Activated CD4-positive, alpha-beta T cell treated with anti-CD3 and anti-CD28 coated beads, Interleukin-2, amount 10 ng/mL, durations not matched to agents 24 days and 14 days (primary cell): ENCODE measurements around the gene ATG9B. TPM values are rescaled to one million over a fixed set of nuclear protein-coding genes. Genes with fewer than 3 reads are reported as not detected.

Source experiments
- DNase-seq: peaks from one replicate; pipeline ENCODE4 v3.0.0; 2022
- H3K27ac Mint-ChIP-seq: one replicate; pipeline ENCODE4 v1.8.0; 2022; ENCODE audit warnings: mild to moderate bottlenecking, mixed read lengths
- H3K27me3 Mint-ChIP-seq: one replicate; pipeline ENCODE4 v1.8.0; 2022; ENCODE audit warnings: mixed read lengths
- H3K36me3 Mint-ChIP-seq: one replicate; pipeline ENCODE4 v1.8.0; 2022; ENCODE audit warnings: low read depth, mild to moderate bottlenecking, mixed read lengths
- H3K4me1 Mint-ChIP-seq: one replicate; pipeline ENCODE4 v1.8.0; 2021; ENCODE audit warnings: mixed read lengths
- H3K4me3 Mint-ChIP-seq: one replicate; pipeline ENCODE4 v1.8.0; 2022; ENCODE audit warnings: mild to moderate bottlenecking, moderate library complexity, mixed read lengths
- H3K9me3 Mint-ChIP-seq: one replicate; pipeline ENCODE4 v1.8.0; 2021; ENCODE audit warnings: mixed read lengths
- intact Hi-C: fragments of 100-400 bp; cut with micrococcal nuclease; formaldehyde crosslinking; loops from one replicate; pipeline ENCODE4 v1.15.1; 2023
- total RNA-seq: library from RNA; stranded (reverse); gene quantifications from 2 replicates; pipeline ENCODE4 v1.2.3, GENCODE V29; 2022

Gene ATG9B
- total RNA-seq, 1 donor from 2014 or later, result 7.5 TPM

DNA sequence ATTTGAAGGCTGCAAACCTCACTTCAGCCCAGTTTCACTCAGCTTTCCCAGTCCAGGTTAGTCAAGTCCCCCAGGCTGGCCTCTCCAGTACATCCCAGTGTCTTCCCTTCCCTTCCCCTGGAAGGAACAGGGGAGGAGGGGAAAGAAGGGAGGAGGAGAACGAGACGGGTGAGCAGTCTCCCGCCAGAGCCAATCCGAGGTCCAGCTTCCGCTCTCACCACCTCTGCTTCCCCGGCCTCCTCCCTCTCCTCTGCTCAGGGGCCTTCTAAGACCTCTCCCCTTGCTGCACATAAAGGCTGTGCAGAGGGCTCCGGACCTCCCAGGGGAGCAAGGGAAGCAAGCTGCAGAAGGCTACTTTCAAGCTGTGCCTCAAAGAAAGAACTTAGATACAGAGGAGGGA, 4.1 kb downstream of the ATG9B start:
- peaks cover 5% of the 10 kb centered on the region for H3K36me3 Mint-ChIP-seq
- DNase-seq, result no peak

DNA sequence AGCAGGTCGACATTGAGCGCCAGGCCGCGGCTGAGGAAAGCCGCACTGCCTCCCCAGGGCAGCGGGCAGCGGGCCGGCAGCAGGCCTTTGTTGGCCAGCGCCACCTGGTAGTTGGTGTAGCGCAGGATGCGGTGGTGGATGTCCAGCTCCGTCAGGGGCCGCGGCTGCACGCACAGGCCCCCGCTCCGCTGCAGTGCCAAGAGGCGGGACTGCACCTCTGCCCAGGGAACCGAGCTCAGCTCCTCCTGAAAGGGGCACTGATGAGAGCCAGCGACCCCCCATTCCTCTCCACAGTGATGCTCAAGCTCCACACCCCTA, 5.2 kb downstream of the ATG9B start:
- H3K27ac Mint-ChIP-seq, result peak overlapping the region; percentile 85
- peaks cover 39% of the 10 kb centered on the region for H3K4me1 Mint-ChIP-seq
- peak overlapping the region; percentile 75 for H3K4me3 Mint-ChIP-seq
- no peak for DNase-seq
- intact Hi-C loops, result loop anchor here (2.0 to 5.0 kb wide), 2 partner anchors 40 to 122 kb away; partner anchors contain the start of gene SLC4A2
- H3K27me3 Mint-ChIP-seq, result peaks cover 27% of the 10 kb centered on the region
- peaks cover 11% of the 10 kb centered on the region for H3K36me3 Mint-ChIP-seq
- H3K9me3 Mint-ChIP-seq, result no peaks in the 10 kb centered on the region

More for the DNA sequence above, 4.1 kb downstream of the ATG9B start:
- intact Hi-C loops, result no loop called here
- Mint-ChIP-seq H3K27ac (peak overlapping the region; percentile 29), H3K9me3 (no peaks in the 10 kb centered on the region), H3K4me3 (no peak overlapping the region), H3K27me3 (peaks cover 29% of the 10 kb centered on the region), H3K4me1 (peaks cover 27% of the 10 kb centered on the region)

DNA sequence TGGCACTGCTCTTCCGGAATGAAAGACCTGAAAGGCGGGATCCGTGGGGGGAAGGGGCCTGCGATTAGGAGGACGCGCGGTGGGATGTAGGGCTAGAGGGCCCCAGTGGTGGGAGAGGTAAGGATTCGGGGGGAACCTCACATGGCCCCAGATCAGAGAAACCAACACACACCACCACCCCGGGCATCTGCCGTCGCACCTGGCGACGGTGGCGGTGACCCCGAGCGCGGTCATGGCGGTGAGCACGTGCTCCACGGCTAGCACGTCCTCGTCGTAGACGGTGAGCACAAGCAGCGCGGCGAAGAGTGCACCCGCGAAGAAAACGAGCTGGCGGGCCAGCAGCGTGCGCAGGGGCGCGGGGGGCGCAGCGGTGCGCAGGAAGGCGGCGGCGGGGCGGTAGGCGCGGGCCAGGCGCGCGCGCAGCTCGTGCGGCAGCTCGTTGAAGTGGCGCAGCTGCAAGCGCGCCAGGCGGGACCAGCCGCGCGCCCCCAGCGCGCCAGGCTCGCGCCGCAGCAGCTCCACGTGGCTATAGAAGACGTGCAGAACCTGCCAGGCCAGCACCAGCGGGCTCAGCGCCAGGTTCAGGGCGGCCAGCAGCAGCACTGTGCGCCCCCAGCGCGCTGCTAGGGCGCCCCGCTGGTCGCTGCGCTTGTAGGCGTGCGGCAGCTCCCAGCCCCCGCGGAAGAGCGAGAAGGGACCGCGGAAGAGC, 5.7 kb downstream of the ATG9B start:
- Mint-ChIP-seq H3K9me3 (no peaks in the 10 kb centered on the region), H3K4me1 (peaks cover 41% of the 10 kb centered on the region), H3K27me3 (peaks cover 27% of the 10 kb centered on the region), H3K36me3 (peaks cover 11% of the 10 kb centered on the region), H3K4me3 (peak overlapping the region; percentile 86), H3K27ac (peak overlapping the region; percentile 93)
- intact Hi-C loops, result loop anchor here (2.0 to 5.0 kb wide), 2 partner anchors 40 to 121 kb away; partner anchors contain the start of gene SLC4A2
- DNase-seq, result peak; percentile 80

DNA sequence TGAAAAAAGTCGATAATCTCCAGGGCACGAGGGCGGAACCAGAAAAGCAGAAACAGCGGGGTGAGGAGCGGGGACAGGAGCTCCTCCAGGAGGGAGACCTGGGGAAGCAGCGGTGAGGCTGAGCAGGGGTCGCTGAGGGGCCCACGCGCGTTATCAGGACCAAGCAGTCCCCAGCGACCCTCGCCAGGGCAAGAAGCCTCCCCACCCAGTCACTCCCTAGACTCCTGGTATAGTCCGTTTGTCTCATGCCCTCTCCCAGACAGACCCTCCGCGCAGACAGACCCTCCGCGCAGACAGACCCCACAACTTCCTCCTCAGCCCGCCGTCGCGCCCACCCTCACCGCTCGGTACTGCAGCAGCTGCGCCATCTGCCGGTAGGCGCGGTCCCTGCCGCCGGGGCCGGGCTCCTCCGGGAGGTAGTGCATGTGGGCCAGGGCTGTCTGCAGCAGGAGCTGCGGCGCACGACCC, 6.3 kb downstream of the ATG9B start:
- H3K4me1 Mint-ChIP-seq, result peaks cover 43% of the 10 kb centered on the region
- H3K36me3 Mint-ChIP-seq, result peaks cover 11% of the 10 kb centered on the region
- peak overlapping the region; percentile 93 for H3K27ac Mint-ChIP-seq
- peak; percentile 95 for DNase-seq
- no peaks in the 10 kb centered on the region for H3K9me3 Mint-ChIP-seq
- peaks cover 27% of the 10 kb centered on the region for H3K27me3 Mint-ChIP-seq
- peak overlapping the region; percentile 86 for H3K4me3 Mint-ChIP-seq
- intact Hi-C loops, result loop anchor here (2.0 to 5.0 kb wide), 2 partner anchors 41 to 121 kb away; partner anchors contain the start of gene SLC4A2

DNA sequence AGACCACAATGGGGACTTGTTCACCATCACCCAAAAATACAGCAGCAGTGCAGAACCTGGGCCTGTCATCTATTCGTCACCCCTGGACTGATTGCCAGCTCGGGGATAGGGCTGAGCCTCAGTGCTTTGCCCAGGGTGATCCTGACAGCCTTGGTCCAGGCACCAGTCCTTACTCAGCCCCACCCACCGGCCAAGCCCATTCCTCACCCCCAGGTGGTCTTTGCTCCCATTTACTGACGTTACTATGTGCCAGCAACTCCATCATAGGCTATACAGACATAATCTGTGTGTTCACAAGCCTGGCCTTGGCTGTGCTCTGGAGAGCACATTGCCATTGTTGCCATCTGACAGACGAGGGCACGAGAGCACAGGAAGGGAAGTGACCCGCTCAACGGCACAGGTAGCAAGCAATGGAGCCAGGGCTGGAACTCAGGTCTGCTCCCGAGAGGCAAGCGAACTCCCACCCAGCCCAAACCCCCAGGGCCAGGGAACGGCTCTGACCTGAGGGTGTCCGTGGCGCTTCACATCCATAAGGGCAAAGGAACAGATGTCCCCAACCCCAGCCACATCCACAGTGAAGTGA, 6.8 kb downstream of the ATG9B start:
- Mint-ChIP-seq H3K36me3 (peaks cover 14% of the 10 kb centered on the region), H3K4me3 (peak overlapping the region; percentile 86), H3K27ac (peak overlapping the region; percentile 93), H3K4me1 (peaks cover 49% of the 10 kb centered on the region), H3K9me3 (no peaks in the 10 kb centered on the region), H3K27me3 (peaks cover 27% of the 10 kb centered on the region)
- intact Hi-C loops, result loop anchor here (5.0 kb wide), 1 partner anchor 120 kb away; no protein-coding TSS in a partner anchor
- no peak for DNase-seq

DNA sequence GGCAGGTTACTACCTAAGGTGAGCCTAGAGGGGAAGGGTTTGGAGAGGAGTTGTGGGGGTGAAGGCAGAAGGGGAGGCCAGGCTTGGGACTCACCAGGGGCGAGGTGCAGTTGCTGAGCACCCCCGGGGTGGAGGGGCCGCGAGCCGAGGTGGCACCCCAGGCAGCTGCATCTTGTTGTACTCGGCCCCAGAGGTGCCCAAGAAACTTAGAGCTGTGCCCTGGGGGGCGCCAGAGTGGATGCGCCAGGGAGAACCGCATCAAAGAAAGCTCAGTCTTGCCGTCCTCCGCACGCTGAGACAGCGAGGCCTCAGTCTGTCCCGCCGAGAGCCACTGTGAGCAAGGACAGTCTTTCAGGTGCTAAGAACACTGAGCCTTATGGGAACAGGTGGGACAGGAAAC, 7.4 kb downstream of the ATG9B start:
- no peaks in the 10 kb centered on the region for H3K9me3 Mint-ChIP-seq
- H3K27me3 Mint-ChIP-seq, result peaks cover 27% of the 10 kb centered on the region
- no peak overlapping the region for H3K4me3 Mint-ChIP-seq
- peaks cover 16% of the 10 kb centered on the region for H3K36me3 Mint-ChIP-seq
- H3K4me1 Mint-ChIP-seq, result peaks cover 53% of the 10 kb centered on the region
- intact Hi-C loops, result loop anchor here (5.0 kb wide), 1 partner anchor 120 kb away; no protein-coding TSS in a partner anchor
- no peak for DNase-seq
- H3K27ac Mint-ChIP-seq, result peak overlapping the region; percentile 93

DNA sequence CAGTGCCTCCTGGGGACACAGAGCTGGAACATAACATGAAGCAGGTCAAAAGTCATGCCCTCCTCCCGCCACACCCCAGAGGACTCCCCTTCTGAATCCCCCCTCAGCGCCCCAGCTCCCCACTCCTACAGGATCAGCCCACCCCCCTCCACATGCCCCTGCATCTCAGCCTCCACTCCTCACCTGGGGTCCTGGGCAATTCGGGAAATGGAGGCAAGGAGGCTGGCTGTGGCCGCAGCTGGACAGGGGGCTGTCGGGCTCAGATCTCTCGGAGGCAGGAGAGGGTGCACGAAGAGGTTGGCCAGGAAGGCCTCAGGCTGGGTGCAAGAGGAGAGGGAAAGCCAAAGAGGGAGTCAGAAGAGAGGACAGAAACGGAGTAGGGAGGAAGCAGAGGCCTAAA, 7.8 kb downstream of the ATG9B start:
- intact Hi-C loops, result loop anchor here (5.0 kb wide), 1 partner anchor 119 kb away; no protein-coding TSS in a partner anchor
- Mint-ChIP-seq H3K27ac (no peak overlapping the region), H3K4me3 (no peak overlapping the region), H3K36me3 (peaks cover 16% of the 10 kb centered on the region), H3K4me1 (peaks cover 57% of the 10 kb centered on the region), H3K27me3 (peaks cover 27% of the 10 kb centered on the region), H3K9me3 (no peaks in the 10 kb centered on the region)
- DNase-seq, result no peak

DNA sequence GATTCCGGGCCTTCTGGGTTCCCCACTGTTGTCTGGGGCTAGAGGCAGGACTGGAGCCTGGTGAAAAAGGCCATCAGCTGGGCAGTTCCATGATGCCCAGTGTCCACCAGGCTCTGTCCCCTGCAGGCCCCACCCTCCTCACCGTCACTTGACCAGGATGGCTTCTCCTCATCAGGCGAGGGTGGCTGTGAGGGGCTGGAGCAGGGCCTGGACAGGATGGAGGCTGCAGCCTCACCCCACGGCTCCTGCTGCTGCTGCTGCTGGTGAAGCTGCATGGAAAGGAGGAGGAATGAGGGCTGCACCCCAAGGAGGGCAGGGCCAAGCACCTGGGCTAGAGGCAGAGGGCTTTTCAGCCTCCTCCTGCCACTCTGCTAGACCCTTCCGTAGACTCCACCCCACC, 8.3 kb downstream of the ATG9B start:
- peaks cover 61% of the 10 kb centered on the region for H3K4me1 Mint-ChIP-seq
- peaks cover 24% of the 10 kb centered on the region for H3K27me3 Mint-ChIP-seq
- H3K4me3 Mint-ChIP-seq, result no peak overlapping the region
- no peak for DNase-seq
- H3K9me3 Mint-ChIP-seq, result no peaks in the 10 kb centered on the region
- H3K27ac Mint-ChIP-seq, result no peak overlapping the region
- intact Hi-C loops, result loop anchor here (5.0 kb wide), 1 partner anchor 119 kb away; no protein-coding TSS in a partner anchor
- H3K36me3 Mint-ChIP-seq, result peaks cover 16% of the 10 kb centered on the region

DNA sequence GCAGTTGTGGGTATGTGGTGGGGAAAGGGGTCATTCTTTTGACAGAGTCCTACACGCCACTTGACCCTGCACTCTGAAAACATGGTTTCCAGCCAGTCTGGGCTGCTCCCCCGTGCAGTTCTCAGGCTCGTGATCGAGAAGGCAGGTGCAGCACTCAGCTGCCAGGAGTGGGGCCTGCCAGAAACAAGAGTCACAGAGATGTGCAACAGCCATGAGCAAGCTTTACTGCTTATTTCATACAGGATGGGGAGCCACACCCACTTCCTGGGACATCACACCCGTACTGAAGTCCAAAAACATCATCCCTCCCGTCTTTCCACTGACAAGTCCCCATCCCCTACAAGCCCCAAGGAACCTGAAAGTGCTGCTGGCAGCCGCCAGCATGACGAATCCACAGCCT, 9.3 kb downstream of the ATG9B start:
- Mint-ChIP-seq H3K27ac (peak overlapping the region; percentile 96), H3K9me3 (no peaks in the 10 kb centered on the region), H3K27me3 (peaks cover 14% of the 10 kb centered on the region), H3K4me1 (peaks cover 71% of the 10 kb centered on the region), H3K36me3 (peaks cover 14% of the 10 kb centered on the region), H3K4me3 (peak overlapping the region; percentile 90)
- DNase-seq, result peak; percentile 82
- intact Hi-C loops, result loop anchor here (5.0 kb wide), 3 partner anchors 38 to 118 kb away; partner anchors contain the start of genes FASTK, KCNH2 and TMUB1

DNA sequence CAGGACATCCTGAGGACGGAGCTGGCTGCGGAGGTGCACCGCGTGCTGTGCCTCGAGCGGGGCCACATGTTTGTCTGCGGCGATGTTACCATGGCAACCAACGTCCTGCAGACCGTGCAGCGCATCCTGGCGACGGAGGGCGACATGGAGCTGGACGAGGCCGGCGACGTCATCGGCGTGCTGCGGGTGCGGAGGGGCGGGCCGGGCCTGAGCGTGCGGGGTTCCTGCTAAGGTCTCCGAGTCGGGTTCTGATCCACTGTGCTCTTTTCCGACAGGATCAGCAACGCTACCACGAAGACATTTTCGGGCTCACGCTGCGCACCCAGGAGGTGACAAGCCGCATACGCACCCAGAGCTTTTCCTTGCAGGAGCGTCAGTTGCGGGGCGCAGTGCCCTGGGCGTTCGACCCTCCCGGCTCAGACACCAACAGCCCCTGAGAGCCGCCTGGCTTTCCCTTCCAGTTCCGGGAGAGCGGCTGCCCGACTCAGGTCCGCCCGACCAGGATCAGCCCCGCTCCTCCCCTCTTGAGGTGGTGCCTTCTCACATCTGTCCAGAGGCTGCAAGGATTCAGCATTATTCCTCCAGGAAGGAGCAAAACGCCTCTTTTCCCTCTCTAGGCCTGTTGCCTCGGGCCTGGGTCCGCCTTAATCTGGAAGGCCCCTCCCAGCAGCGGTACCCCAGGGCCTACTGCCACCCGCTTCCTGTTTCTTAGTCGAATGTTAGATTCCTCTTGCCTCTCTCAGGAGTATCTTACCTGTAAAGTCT, 10.4 kb downstream of the ATG9B start:
- H3K4me3 Mint-ChIP-seq, result peak overlapping the region; percentile 90
- DNase-seq, result peak; percentile 97
- H3K36me3 Mint-ChIP-seq, result peaks cover 12% of the 10 kb centered on the region
- H3K27me3 Mint-ChIP-seq, result peaks cover 7% of the 10 kb centered on the region
- intact Hi-C loops, result loop anchor here (1.0 to 5.0 kb wide), 3 partner anchors 14 to 68 kb away; partner anchors contain the start of genes ABCB8, FASTK, KCNH2 and TMUB1
- H3K27ac Mint-ChIP-seq, result peak overlapping the region; percentile 96
- H3K4me1 Mint-ChIP-seq, result peaks cover 68% of the 10 kb centered on the region
- no peaks in the 10 kb centered on the region for H3K9me3 Mint-ChIP-seq

DNA sequence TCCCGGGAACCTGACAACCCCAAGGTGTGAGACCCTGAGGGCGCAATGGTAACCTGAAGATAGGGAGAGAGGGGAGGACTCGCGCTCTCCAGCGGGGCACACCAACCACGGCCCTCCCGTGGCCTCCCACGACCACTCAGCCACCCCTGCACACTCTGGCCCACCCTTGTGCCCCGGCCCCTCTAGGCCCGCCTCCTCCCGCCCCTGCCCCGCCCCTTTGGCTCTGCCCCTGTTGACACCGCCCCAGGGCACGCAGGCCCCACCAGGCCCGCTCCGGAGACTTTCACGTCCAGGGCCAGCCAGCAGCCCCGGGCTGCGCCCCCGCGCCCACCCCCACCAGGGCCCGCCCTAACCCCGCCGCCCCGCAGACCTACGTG, 10.9 kb downstream of the ATG9B start:
- peak overlapping the region; percentile 90 for H3K4me3 Mint-ChIP-seq
- H3K27me3 Mint-ChIP-seq, result peaks cover 5% of the 10 kb centered on the region
- H3K9me3 Mint-ChIP-seq, result no peaks in the 10 kb centered on the region
- H3K27ac Mint-ChIP-seq, result peak overlapping the region; percentile 96
- DNase-seq, result no peak
- intact Hi-C loops, result loop anchor here (1.0 to 5.0 kb wide), 3 partner anchors 15 to 69 kb away; partner anchors contain the start of genes ABCB8, FASTK, KCNH2 and TMUB1
- H3K36me3 Mint-ChIP-seq, result peaks cover 12% of the 10 kb centered on the region
- peaks cover 69% of the 10 kb centered on the region for H3K4me1 Mint-ChIP-seq

DNA sequence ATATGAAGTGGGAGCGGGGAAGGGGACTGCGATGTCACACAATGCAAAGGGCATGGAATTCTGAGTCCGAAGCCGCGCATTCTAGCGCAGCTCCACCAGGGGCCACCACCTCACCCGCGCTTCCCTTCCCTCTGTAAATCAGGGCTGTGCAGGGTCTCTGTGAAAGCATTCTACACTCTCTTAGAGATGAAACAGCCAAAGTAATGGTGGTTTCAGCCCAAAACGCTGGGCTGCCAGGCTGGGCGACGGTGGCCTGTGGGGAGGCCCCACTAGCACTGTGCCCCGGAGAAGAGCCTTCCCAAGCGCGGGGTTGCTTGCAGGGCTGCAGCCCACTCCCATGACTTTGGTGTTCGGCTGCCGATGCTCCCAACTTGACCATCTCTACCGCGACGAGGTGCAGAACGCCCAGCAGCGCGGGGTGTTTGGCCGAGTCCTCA, 11.4 kb downstream of the ATG9B start:
- peak overlapping the region; percentile 88 for H3K27ac Mint-ChIP-seq
- DNase-seq, result no peak
- intact Hi-C loops, result loop anchor here (1.0 to 5.0 kb wide), 3 partner anchors 15 to 69 kb away; partner anchors contain the start of genes ABCB8, FASTK, KCNH2 and TMUB1
- H3K36me3 Mint-ChIP-seq, result peaks cover 12% of the 10 kb centered on the region
- peak overlapping the region; percentile 67 for H3K4me3 Mint-ChIP-seq
- peaks cover 69% of the 10 kb centered on the region for H3K4me1 Mint-ChIP-seq
- H3K9me3 Mint-ChIP-seq, result no peaks in the 10 kb centered on the region
- H3K27me3 Mint-ChIP-seq, result peaks cover 3% of the 10 kb centered on the region

DNA sequence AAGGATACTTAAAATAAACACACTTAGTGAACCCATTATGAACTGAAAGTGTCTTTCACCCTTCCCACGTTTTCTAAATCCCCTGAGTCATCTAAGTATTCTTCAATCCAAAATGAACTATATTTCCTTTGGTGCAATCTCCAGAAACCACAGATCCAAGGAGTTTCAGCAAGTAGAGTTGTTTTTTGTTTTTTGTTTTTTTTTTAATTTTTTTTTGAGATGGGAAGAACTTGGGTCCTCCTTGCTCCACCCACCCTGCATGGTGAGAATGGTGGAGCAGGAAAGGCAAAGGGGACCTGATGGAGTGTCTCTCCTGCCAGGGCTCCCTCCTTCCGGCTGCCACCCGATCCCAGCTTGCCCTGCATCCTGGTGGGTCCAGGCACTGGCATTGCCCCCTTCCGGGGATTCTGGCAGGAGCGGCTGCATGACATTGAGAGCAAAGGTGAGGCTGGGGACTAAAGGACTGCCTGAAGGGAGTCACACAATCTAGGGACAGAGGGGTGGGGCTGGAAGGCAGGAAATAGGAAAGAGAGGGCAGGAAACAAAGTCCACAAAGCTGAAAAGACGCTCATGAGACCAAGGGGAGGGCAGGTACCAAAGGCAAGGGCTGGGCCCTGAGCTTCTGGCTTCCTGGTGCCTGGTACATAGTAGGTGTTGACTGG, 12.1 kb downstream of the ATG9B start:
- no peaks in the 10 kb centered on the region for H3K9me3 Mint-ChIP-seq
- intact Hi-C loops, result loop anchor here (5.0 kb wide), 2 partner anchors 35 to 70 kb away; partner anchors contain the start of genes FASTK, KCNH2 and TMUB1
- H3K27me3 Mint-ChIP-seq, result no peaks in the 10 kb centered on the region
- H3K4me1 Mint-ChIP-seq, result peaks cover 69% of the 10 kb centered on the region
- DNase-seq, result no peak
- peak overlapping the region; percentile 67 for H3K4me3 Mint-ChIP-seq
- peak overlapping the region; percentile 88 for H3K27ac Mint-ChIP-seq
- peaks cover 12% of the 10 kb centered on the region for H3K36me3 Mint-ChIP-seq
